ENCODE results near the gene ZCCHC8.
A peak's percentile ranks its signal among the peaks of the same experiment; 100 is the strongest.

ZCCHC8 gene

GRCh38 chr12:122421821-122422729, 78.7 kb downstream of the ZCCHC8 start, which contains the start of gene CLIP1:
TSS of gene CLIP1 (minus strand) at chr12:122422669. CDS start at chr12:122380452, 42,217 bp downstream.
- Histone ChIP-seq H3K36me3 (replicated peaks) (no peaks in the 10 kb centered on the region), H3K27me3 (ENCODE audit: low read depth) (no peaks in the 10 kb centered on the region), H3K9me3 (no peaks in the 10 kb centered on the region), H3K4me1 (peaks cover 21% of the 10 kb centered on the region), H3K4me3 (peak within 1 kb of the TSS; percentile 70)
- peak; percentile 35 to 73 for DNase-seq (ENCODE audit: low spot score in 2 of 2)
- in situ Hi-C loops (cut with MboI; ENCODE audit: low sequenced_read_pairs), result no loop called here
